ENCODE measurements around the gene TAS2R39.
"Not testable (repeated sequence)": the region's sequence is repeated elsewhere in the genome, so short reads cannot be mapped to it uniquely, and the experiment has no call there.

DNA sequence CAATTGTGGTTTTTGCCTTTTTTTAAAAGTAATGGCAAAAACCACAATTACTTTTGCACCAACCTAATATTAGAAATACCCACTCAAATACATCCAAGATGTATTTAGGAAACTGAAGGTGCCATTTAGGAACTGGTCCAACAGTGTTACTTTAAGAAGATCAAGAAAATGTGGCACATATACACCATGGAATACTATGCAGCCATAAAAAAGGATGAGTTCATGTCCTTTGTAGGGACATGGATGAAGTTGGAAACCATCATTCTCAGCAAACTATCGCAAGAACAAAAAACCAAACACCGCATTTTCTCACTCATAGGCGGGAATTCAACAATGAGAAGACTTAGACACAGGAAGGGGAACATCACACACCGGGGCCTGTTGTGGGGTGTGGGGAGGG is 2.4 kb upstream of the TAS2R39 start:
- not testable (repeated sequence) for TF ChIP-seq POLR2A (IDR thresholded peaks at IDR 0.05); CTCF (IDR thresholded peaks at IDR 0.05); POLR2AphosphoS5 (IDR thresholded peaks at IDR 0.05; ENCODE audit: insufficient read depth in 1 of 2, low read depth in 1 of 2)
